Measurements from ENCODE around the gene RPS6KA5. TPM values are rescaled to one million over a fixed set of nuclear protein-coding genes. Genes with fewer than 3 reads are reported as not detected.
"Not testable (repeated sequence)": the region's sequence is repeated elsewhere in the genome, so short reads cannot be mapped to it uniquely, and the experiment has no call there.

RPS6KA5 gene
- total RNA-seq, 4 donors from 2014 or later: 3.8 to 20.0 (median 14.8) TPM

DNA sequence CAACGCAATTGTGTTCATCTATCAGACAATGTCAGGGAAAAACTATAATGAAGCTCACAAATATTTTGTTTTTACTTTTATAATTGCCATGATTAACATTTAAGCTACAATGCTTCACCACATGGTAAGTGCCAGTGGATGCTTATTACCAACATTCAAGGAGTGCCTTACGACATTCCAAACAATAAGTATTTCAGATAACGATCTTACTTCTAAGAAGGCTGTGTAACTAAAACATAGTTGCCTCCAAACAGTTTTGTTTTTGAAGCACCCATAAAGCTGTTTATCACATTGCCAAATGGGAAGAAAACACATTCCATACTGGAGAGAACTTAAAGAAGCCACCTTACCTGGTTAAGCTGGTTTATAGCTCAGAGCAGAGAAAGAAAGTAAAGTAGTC lies 78.8 kb downstream of the RPS6KA5 start:
- H3K36me3 ChIP-seq: no peaks in the 10 kb centered on the region
- no peaks in the 10 kb centered on the region for H3K9me3 ChIP-seq
- H3K27me3 ChIP-seq: no peaks in the 10 kb centered on the region
- H3K27ac ChIP-seq: no peak overlapping the region
- intact Hi-C loops (cut with DNase I; ENCODE audit: low total_unique reads): no loop called here
- no peak for TF ChIP-seq POLR2A (IDR thresholded peaks at IDR 0.05)
- TF ChIP-seq, protein P1, sequence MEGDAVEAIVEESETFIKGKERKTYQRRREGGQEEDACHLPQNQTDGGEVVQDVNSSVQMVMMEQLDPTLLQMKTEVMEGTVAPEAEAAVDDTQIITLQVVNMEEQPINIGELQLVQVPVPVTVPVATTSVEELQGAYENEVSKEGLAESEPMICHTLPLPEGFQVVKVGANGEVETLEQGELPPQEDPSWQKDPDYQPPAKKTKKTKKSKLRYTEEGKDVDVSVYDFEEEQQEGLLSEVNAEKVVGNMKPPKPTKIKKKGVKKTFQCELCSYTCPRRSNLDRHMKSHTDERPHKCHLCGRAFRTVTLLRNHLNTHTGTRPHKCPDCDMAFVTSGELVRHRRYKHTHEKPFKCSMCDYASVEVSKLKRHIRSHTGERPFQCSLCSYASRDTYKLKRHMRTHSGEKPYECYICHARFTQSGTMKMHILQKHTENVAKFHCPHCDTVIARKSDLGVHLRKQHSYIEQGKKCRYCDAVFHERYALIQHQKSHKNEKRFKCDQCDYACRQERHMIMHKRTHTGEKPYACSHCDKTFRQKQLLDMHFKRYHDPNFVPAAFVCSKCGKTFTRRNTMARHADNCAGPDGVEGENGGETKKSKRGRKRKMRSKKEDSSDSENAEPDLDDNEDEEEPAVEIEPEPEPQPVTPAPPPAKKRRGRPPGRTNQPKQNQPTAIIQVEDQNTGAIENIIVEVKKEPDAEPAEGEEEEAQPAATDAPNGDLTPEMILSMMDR (IDR thresholded peaks at IDR 0.05): no peak
- no peaks in the 10 kb centered on the region for H3K4me1 ChIP-seq
- H3K4me3 ChIP-seq: no peak overlapping the region
- DNase-seq: no peak

DNA sequence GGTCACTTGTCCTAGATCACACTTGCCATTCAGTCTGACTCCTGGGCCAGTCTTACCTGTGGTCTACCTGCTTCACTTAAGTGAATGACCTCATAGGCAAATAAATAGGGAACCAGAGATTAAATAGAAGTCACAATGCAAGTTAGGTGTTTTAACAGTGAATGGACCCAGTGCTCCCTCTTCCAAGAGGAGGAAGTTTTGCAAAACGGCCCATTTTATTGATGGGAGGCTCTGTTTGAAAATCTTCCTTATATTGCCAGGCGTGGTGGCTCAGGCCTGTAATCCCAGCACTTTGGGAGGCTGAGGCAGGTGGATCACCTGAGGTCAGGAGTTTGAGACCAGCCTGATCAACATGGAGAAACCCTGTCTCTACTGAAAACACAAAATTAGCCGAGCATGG lies 79.8 kb downstream of the RPS6KA5 start:
- H3K9me3 ChIP-seq; H3K27me3 ChIP-seq; H3K4me1 ChIP-seq; DNase-seq; H3K36me3 ChIP-seq; H3K27ac ChIP-seq; H3K4me3 ChIP-seq; intact Hi-C loops (cut with DNase I; ENCODE audit: low total_unique reads): not testable (repeated sequence)

DNA sequence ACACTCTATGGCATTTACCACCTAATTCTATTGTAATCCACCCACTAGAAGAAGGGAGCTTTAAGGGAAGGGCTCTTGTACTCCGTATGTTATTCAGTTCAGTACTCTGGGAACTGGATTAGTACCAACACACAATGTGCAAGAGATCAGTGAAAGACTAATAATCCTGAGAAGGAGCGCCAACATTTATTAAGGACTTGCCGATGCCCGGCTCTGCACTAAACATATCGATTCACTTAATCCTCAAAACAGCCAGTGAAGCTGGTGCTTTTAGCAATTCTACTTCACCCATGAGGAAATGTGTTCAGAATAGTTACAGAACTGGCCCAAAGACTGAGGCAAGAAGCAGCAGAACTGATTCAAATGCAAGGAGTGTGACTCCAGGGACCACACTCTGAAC lies 80.9 kb downstream of the RPS6KA5 start:
- Histone ChIP-seq H3K9me3 (no peaks in the 10 kb centered on the region), H3K36me3 (no peaks in the 10 kb centered on the region), H3K27ac (no peak overlapping the region), H3K4me1 (no peaks in the 10 kb centered on the region), H3K27me3 (no peaks in the 10 kb centered on the region), H3K4me3 (no peak overlapping the region)
- no peak for TF ChIP-seq POLR2A (IDR thresholded peaks at IDR 0.05)
- TF ChIP-seq, protein P1 (IDR thresholded peaks at IDR 0.05): no peak
- intact Hi-C loops (cut with DNase I; ENCODE audit: low total_unique reads): no loop called here
- DNase-seq: no peak

DNA sequence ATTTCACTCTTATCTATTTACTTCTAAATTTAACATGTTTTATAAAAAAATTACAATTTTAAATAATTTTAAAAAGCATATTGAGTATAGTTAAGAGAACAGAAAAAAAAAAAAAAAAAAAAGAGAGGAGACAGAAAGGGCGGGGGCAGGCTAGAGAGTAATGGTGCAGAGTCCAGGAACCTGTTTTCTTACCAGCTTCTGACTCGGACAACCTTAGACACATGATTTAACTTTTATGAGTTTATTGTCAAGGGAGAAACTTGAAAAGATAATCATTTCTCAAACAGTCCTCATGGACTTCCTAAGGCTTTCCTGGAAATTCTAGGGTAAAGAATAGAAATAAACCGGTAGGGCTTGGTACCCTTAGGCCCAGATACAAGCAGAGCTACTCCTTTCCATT lies 84.3 kb downstream of the RPS6KA5 start:
- Histone ChIP-seq H3K27me3 (no peaks in the 10 kb centered on the region), H3K27ac (no peak overlapping the region), H3K9me3 (no peaks in the 10 kb centered on the region), H3K4me3 (no peak overlapping the region), H3K4me1 (no peaks in the 10 kb centered on the region), H3K36me3 (no peaks in the 10 kb centered on the region)
- no peak for TF ChIP-seq POLR2A (IDR thresholded peaks at IDR 0.05)
- TF ChIP-seq, protein P1 (IDR thresholded peaks at IDR 0.05): no peak
- intact Hi-C loops (cut with DNase I; ENCODE audit: low total_unique reads): no loop called here
- no peak for DNase-seq

DNA sequence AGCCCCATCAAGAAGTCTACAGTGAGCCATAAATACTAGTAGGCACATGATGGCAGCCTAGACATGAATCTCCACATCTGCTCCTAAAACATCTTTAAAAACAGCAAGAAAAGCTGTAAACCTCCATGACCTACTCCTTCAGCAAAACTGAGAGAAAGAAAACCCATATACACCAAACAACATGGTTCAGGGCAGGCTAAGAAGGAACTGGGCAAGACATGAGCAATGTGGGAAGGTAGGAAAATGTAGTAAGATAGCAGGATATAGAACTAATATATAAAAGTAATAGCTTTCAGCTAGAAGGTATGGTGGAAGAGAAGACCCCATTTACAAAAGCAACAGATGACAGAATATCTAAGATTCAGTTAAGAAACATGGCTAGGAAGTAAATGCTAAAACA lies 88.8 kb downstream of the RPS6KA5 start:
- Histone ChIP-seq H3K27me3 (no peaks in the 10 kb centered on the region), H3K36me3 (no peaks in the 10 kb centered on the region), H3K4me1 (no peaks in the 10 kb centered on the region), H3K9me3 (peaks cover 0 to 3% of the 10 kb centered on the region in 2 donors), H3K27ac (no peak overlapping the region), H3K4me3 (no peak overlapping the region)
- intact Hi-C loops (cut with DNase I; ENCODE audit: low total_unique reads): no loop called here
- no peak for TF ChIP-seq POLR2A (IDR thresholded peaks at IDR 0.05)
- TF ChIP-seq, protein P1 (IDR thresholded peaks at IDR 0.05): no peak
- no peak for DNase-seq

DNA sequence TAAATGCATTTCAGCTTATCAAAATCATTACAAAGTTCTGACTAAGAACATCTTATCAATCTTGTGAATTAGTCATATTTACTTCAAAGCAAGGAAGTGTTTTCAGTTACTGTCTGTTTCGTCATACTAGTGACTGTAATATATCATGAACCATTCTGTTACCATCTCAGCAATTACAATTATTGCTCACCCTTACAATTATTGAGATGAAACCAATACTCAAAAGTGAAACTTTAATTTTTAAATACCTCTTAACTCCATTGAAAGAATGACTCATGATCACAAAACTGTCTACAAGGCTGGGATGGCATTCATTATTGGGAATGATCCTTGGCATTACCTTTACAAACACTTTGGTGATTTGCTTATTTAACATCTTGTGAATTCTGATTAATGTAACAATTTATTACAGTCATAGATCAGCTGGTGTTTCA lies 90.3 kb downstream of the RPS6KA5 start:
- intact Hi-C loops (cut with DNase I; ENCODE audit: low total_unique reads): no loop called here
- DNase-seq: no peak
- no peaks in the 10 kb centered on the region for H3K27me3 ChIP-seq
- H3K9me3 ChIP-seq: peaks cover 0 to 3% of the 10 kb centered on the region in 2 donors
- H3K4me1 ChIP-seq: no peaks in the 10 kb centered on the region
- no peak overlapping the region for H3K4me3 ChIP-seq
- no peak overlapping the region for H3K27ac ChIP-seq
- no peaks in the 10 kb centered on the region for H3K36me3 ChIP-seq
- no peak for TF ChIP-seq POLR2A (IDR thresholded peaks at IDR 0.05)
- TF ChIP-seq, protein P1 (IDR thresholded peaks at IDR 0.05): no peak

Measured in uterus (tissue), 4 donors.